Sigmoid colon (tissue), 7 donors: ENCODE data around the gene MFAP4. TPM values are rescaled to one million over a fixed set of nuclear protein-coding genes. Genes with fewer than 3 reads are reported as not detected.

Source experiments
- DNase-seq: peaks from one replicate; pipeline ENCODE4 v3.0.0-alpha.2; 2019
- H3K27ac ChIP-seq, 4 donors: fragments of 200-600 bp; sonication (generic); one replicate each; pipeline ENCODE4 v1.5.1; 2016 to 2019; ENCODE audit warnings: mild to moderate bottlenecking in 1 of 4
- H3K27me3 ChIP-seq, 3 donors: fragments of 200-600 bp; sonication (generic); one replicate each; pipeline ENCODE4 v1.5.1; 2019; ENCODE audit warnings: mild to moderate bottlenecking in 1 of 3
- H3K36me3 ChIP-seq, 4 donors: fragments of 200-600 bp; sonication (generic); one replicate each; pipeline ENCODE4 v1.5.1; 2016 to 2019
- H3K4me1 ChIP-seq, 4 donors: fragments of 200-600 bp; sonication (generic); one replicate each; pipeline ENCODE4 v1.5.1; 2017 to 2019
- H3K4me3 ChIP-seq, 4 donors: fragments of 200-600 bp; sonication (generic); one replicate each; pipeline ENCODE4 v1.5.1; 2017 to 2019; ENCODE audit warnings: mild to moderate bottlenecking in 2 of 4, moderate library complexity in 1 of 4
- H3K9me3 ChIP-seq, 4 donors: fragments of 200-600 bp in 3 of 4; sonication (generic) in 3 of 4; one replicate each; pipeline versions ENCODE4 v1.5.1 to v1.6.1; 2013 to 2019
- EP300 ChIP-seq, 4 donors: sonication (generic); formaldehyde crosslinking; IDR thresholded peaks; one replicate each; pipeline ENCODE4 v1.6.1; 2017; ENCODE audit warnings: antibody characterized with exemption in 4 of 4
- POLR2A ChIP-seq, 2 donors: fragments of 450-650 bp; IDR thresholded peaks; one replicate each; pipeline ENCODE4 v1.6.1; 2016; ENCODE audit warnings: antibody characterized with exemption in 2 of 2, mild to moderate bottlenecking in 2 of 2, moderate library complexity in 2 of 2
- POLR2AphosphoS5 ChIP-seq, 4 donors: sonication (generic); formaldehyde crosslinking; IDR thresholded peaks; one replicate each; pipeline ENCODE4 v1.6.1; 2017; ENCODE audit warnings: antibody characterized with exemption in 4 of 4
- WGBS, 2 donors: extraction: QIAGEN DNeasy Blood & Tissue Kit; methylation state at CpG; one replicate each; pipeline ENCODE4 v1.1.7; 2013; 5-methylcytosine and 5-hydroxymethylcytosine counted together
- intact Hi-C: fragments of 100-400 bp; cut with DNase I; formaldehyde crosslinking; loops from one replicate; pipeline ENCODE4 v1.15.1; 2023
- polyA plus RNA-seq, 3 donors: library from polyadenylated mRNA; stranded (reverse); fragments of 200-250 nt; gene quantifications; one replicate each; pipeline ENCODE4 v1.2.3, GENCODE V29; 2013
- total RNA-seq, 4 donors: library from RNA; depleted of rRNA; stranded (reverse); fragments of >200 nt; gene quantifications; one replicate each; pipeline ENCODE4 v1.1.0, GENCODE V29; 2016
- TF ChIP-seq, protein P1 (sequence below), 4 experiments: fragments of 450-650 bp in 3 of 4; fragments of 200-600 bp in 1 of 4; IDR thresholded peaks; one replicate each; pipeline ENCODE4 v1.5.1; 2016 to 2019; ENCODE audit warnings: antibody characterized with exemption in 4 of 4, mild to moderate bottlenecking in 3 of 4, moderate library complexity in 2 of 4
- donor health status: healthy with polysubstance abuse.
- donor health status: Bipolar disorder and iron deficiency.
- donor health status: healthy.

Gene MFAP4
- total and polyA plus RNA-seq, 7 donors: 9.9 to 324 (median 189) TPM

DNA sequence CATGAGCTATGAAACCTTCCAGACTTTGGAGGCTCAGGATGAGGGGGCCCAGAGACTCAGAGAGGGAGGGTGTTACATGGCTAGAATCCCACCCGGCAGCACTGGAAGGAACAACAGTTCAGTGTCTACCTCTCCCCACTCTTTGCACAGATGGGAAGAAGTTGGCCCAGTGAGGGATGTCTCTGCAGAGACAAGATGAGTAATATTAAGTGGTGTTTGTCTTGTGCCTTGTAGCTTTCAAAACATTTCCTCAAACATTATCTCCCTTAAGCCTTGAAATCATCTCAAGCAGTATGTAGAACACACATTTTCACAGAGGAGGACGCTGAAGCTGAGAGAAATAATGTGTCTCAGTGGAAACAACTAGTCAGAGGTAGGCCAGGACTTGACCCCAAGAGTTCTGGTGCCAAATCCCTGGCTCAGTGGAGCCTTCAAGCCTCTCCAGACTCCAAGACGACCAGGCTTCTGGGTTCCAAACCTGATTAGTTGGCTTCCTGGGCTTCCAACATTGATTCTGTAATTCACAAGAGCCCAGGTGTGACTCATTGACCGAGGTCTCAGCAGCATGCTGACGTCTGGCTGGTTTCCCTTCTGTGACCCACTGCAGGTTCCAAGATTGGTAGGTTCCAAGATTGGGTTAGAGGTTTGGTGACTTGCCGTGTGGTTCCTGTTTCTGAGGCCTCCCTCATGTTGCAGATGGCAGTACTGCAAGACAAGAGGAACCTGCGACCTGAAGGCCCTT, 31.4 kb upstream of the MFAP4 start:
- no peak for TF ChIP-seq POLR2A (IDR thresholded peaks at IDR 0.05)
- TF ChIP-seq POLR2AphosphoS5 (IDR thresholded peaks at IDR 0.05): peak in 1 of 4 donors; percentile 21
- TF ChIP-seq, protein P1, sequence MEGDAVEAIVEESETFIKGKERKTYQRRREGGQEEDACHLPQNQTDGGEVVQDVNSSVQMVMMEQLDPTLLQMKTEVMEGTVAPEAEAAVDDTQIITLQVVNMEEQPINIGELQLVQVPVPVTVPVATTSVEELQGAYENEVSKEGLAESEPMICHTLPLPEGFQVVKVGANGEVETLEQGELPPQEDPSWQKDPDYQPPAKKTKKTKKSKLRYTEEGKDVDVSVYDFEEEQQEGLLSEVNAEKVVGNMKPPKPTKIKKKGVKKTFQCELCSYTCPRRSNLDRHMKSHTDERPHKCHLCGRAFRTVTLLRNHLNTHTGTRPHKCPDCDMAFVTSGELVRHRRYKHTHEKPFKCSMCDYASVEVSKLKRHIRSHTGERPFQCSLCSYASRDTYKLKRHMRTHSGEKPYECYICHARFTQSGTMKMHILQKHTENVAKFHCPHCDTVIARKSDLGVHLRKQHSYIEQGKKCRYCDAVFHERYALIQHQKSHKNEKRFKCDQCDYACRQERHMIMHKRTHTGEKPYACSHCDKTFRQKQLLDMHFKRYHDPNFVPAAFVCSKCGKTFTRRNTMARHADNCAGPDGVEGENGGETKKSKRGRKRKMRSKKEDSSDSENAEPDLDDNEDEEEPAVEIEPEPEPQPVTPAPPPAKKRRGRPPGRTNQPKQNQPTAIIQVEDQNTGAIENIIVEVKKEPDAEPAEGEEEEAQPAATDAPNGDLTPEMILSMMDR (IDR thresholded peaks at IDR 0.05): no peak
- H3K4me3 ChIP-seq: no peak overlapping the region
- H3K9me3 ChIP-seq: no peaks in the 10 kb centered on the region
- peaks cover 0 to 16% (median 0%) of the 10 kb centered on the region in 4 donors for H3K36me3 ChIP-seq
- peak overlapping the region in 3 of 4 donors; percentile 36 to 46 (median 45) for H3K27ac ChIP-seq
- intact Hi-C loops: no loop called here
- 64 to 78% methylated on average over 7 of the region's 7 CpGs for WGBS, 2 donors
- DNase-seq: no peak
- no peaks in the 10 kb centered on the region for H3K27me3 ChIP-seq
- H3K4me1 ChIP-seq: peaks cover 0 to 8% (median 2%) of the 10 kb centered on the region in 4 donors

DNA sequence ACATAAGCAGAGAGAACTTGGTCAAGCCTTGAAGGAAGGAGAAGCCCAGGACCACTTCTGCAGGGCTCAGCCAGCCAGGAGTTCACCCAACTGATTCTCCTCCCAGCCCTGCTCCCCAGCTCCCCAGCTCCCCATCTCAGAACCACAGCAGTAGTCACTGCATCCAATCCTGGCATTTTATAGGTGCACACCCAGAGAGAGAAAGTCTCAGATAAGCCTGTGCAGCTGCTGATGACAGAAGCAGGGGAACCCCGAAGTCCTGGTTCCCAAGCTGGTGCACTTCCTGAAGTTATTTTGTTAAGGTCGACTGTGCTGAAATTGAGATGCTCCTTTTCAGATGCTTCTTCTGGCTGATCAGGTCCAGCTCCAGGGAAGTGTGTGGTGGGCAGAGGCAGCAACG, 30.6 kb upstream of the MFAP4 start:
- H3K4me3 ChIP-seq: no peak overlapping the region
- H3K4me1 ChIP-seq: peaks cover 0 to 10% (median 5%) of the 10 kb centered on the region in 4 donors
- H3K9me3 ChIP-seq: no peaks in the 10 kb centered on the region
- DNase-seq: no peak
- peaks cover 0 to 16% (median 0%) of the 10 kb centered on the region in 4 donors for H3K36me3 ChIP-seq
- peak overlapping the region in 3 of 4 donors; percentile 36 to 46 (median 45) for H3K27ac ChIP-seq
- WGBS, 2 donors: 42 to 51% methylated on average over 3 of the region's 3 CpGs
- TF ChIP-seq POLR2A (IDR thresholded peaks at IDR 0.05) (no peak), POLR2AphosphoS5 (IDR thresholded peaks at IDR 0.05) (no peak), EP300 (IDR thresholded peaks at IDR 0.05) (no peak)
- TF ChIP-seq, protein P1 (IDR thresholded peaks at IDR 0.05): no peak
- H3K27me3 ChIP-seq: no peaks in the 10 kb centered on the region
- intact Hi-C loops: no loop called here

DNA sequence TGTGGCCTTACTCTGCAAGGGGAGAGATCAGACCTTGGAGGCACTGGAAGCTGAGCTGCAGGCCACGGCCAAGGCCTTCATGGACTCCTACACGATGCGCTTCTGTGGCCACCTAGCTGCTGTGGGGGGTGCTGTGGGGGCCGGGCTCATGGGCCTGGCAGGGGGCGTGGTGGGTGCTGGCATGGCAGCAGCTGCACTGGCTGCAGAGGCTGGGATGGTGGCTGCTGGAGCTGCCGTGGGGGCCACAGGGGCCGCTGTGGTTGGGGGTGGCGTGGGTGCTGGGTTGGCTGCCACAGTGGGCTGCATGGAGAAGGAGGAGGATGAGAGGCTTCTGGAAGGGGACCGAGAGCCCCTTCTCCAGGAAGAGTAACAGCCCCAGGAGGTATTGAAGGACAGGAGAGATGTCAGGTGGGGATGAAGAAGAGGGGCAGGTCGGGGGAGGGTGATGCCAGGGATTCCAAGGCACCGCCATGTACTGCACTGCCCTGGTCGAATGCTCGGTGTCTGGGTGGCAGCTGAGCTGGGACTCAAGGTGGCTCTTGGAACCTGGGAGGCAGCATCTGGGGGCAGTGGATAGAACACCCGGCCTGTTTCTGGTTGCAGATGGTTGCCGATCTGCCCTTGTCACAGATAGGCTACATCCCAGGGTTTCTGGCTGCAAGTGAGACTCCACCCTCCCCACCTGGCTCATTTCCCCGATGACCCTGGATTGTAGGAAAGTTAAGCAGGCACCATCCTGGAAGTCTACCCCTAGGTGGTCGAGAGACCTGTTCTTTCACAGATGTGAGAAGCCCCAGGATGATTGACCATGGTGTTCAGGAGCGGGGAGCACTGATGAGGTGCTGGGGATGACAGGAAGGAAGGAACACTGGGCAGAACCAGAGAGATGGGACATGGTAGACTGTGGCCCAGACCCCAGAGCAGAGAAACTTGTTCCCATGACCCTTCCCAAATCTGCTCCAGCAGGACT, 29.1 kb upstream of the MFAP4 start:
- 93 to 94% methylated on average over 18 of the region's 18 CpGs for whole genome bisulfite sequencing, 2 donors
- peaks cover 0 to 16% (median 0%) of the 10 kb centered on the region in 4 donors for H3K36me3 ChIP-seq
- TF ChIP-seq, protein P1 (IDR thresholded peaks at IDR 0.05): no peak
- TF ChIP-seq EP300 (IDR thresholded peaks at IDR 0.05): no peak
- TF ChIP-seq POLR2A (IDR thresholded peaks at IDR 0.05): no peak
- TF ChIP-seq POLR2AphosphoS5 (IDR thresholded peaks at IDR 0.05): no peak
- H3K4me1 ChIP-seq: peaks cover 0 to 25% (median 20%) of the 10 kb centered on the region in 4 donors
- no peak overlapping the region for H3K27ac ChIP-seq
- H3K4me3 ChIP-seq: no peak overlapping the region
- intact Hi-C loops: no loop called here
- no peaks in the 10 kb centered on the region for H3K9me3 ChIP-seq
- no peak for DNase-seq
- no peaks in the 10 kb centered on the region for H3K27me3 ChIP-seq

DNA sequence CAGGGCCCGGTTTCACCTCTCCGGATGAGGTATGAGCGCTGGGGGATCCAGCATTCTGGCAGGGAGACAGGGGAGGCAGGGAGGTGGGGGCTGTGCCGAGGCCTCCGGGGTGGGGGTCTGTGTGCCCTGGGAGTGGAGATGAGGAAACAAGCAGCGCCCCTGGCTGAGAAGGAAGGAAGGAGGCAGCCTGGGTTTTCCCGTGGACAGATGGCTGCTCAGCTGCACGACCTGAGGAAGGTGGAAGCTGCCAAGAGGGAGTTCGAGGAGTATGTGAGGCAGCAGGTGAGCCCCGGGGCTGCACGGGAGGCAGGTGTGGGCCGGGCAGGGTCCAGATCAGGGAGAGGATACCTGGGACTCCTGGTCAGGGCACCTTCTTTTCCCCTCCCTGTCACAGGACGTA, 28.3 kb upstream of the MFAP4 start:
- 79 to 86% methylated on average over 13 of the region's 13 CpGs for WGBS, 2 donors
- Histone ChIP-seq H3K27me3 (no peaks in the 10 kb centered on the region), H3K27ac (no peak overlapping the region), H3K9me3 (no peaks in the 10 kb centered on the region), H3K4me3 (no peak overlapping the region), H3K4me1 (peaks cover 0 to 28% (median 26%) of the 10 kb centered on the region in 4 donors), H3K36me3 (peaks cover 0 to 16% (median 0%) of the 10 kb centered on the region in 4 donors)
- intact Hi-C loops: no loop called here
- DNase-seq: no peak
- TF ChIP-seq, protein P1 (IDR thresholded peaks at IDR 0.05): no peak
